ENCODE results near the gene TRIM44.

DNA sequence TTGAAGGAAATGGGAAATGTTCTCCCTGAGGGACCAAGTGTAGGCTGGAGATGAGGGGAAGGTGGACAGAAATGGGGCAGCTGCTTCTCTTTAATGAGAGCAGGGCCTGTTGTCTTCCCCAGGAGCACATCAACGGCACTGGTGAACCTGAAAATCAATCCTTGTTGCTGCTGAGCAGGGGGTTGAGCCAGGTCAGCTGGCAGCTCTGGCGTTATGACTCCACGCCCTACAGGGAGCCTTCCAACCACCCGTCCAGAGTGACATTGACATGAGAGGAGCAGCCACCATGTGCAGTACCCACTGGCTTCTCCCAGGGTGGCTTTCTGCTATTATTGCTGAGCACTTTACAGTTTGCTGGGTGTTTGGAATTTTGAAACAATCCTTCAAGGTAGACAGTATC is 164.4 kb downstream of the TRIM44 start:
- TF ChIP-seq EZH2 (IDR thresholded peaks at IDR 0.05; ENCODE audit: borderline replicate concordance, low read length), result no peak
- no peak for TF ChIP-seq CTCF (conservative IDR thresholded peaks at IDR 0.05 in 1 of 2, IDR thresholded peaks at IDR 0.05 in 1 of 2; ENCODE audit: extremely low read depth in 1 of 2, insufficient read depth in 1 of 2, low read depth in 1 of 2, low read length in 2 of 2)
